ENCODE results near the gene RBMS1.
"Not testable (repeated sequence)": the region's sequence is repeated elsewhere in the genome, so short reads cannot be mapped to it uniquely, and the experiment has no call there.

RBMS1 gene

DNA sequence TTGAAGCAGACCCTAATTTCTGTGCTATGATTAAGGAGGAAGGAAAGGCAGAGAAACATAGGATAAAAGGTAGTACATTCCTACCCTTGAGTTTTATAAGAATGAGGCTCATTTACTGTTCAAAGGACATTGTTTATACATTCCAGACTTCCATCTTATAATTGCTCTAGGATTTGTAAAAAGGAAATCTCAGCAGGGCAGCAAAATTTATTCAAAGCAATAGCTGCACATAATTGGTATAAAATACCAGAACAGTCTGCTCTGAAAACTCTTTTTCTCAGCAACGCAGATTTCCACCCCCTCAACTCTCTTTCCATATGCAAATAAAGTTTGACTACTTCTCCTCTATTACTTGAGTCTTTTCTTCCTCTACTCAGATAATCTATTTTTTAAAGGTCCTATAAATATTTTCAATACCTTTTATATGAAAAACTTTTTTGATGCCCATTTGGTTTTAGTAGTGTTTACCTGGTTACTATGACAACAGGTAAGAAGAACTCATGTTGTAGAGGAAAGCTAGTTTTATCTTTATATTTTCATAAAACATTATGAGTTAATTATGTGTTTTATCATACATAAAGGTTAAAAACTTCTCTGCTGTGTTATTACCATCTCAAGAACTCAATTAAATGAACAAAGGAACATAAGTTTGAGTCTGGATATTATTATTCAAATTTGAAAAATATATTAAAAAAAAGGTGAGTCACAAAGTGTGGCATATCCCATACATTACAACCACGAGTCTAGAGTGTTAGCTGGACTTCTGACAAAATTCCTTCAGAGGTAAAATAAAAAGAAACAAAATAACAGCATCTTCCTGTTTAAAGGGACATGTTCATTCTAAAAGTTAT lies 19.9 kb downstream of the RBMS1 start:
- peak overlapping the region; percentile 6 for H3K27ac ChIP-seq
- DNase-seq (ENCODE audit: low read depth, low spot score): no peak

DNA sequence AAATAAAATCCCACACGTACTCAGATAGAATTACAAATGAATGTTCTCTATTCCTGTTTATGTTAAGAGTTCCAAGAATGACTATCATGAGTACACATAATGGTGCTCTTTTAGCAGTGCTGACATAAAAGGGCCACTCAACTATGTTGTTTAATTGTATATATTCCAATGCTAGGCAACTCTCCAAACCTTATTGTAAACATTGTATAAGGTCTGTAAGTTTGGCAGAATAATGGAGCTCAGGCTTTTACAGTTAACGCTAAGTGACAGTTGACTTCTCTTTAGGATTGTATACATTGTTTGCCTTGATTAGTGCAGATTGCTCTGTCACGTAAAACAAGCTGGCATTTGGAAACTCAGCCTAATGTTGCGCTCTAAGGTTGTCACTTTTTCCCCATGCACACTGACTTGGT lies 20.8 kb downstream of the RBMS1 start:
- DNase-seq (ENCODE audit: low read depth, low spot score): no peak
- H3K27ac ChIP-seq: no peak overlapping the region

DNA sequence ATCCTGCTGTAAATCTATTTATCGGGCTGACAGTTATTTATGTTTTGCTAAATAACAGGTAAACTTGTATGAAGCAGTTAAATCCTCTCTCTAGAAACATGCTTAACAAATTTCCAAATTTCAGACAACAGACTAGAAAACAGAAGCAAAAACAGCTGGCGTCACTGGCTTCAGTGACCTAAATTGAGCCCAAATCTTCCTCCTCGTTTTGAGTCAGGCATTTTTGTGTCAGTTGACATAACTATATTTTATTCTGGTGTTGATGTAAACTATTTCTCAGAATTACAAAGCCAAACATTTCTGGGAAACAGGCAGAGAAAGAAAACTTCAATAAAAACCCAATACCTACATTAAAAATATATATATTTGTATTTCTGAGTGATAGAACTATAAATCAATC lies 21.7 kb downstream of the RBMS1 start:
- DNase-seq (ENCODE audit: low read depth, low spot score): no peak
- H3K27ac ChIP-seq: no peak overlapping the region

DNA sequence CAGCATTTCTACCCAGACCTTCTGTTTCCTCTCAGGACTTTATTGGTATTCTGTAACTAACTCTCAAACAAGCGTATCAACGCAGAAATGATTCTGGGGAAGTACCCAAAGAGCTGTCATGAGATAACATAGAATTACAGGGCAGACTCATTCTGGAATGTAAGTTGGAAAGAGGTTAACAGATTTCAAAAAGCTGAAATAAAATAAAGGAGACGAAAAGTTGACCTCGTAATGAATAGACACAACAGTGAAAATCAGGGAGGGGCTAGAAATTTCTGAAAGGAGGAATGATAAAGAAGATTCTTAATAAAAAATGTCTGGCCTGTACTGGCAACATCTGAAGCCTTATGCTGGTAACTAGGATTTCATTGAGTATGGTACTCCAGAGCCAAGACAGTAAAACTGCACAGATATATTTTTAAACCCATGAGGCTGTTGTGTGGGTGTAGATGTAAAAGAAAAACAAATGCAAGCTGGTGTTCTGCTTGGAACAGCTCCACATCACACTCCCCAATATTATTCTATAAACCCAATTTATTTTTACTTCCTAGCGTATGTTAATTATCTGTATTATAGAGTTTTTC lies 23.9 kb downstream of the RBMS1 start:
- no peak for DNase-seq (ENCODE audit: low read depth, low spot score)

DNA sequence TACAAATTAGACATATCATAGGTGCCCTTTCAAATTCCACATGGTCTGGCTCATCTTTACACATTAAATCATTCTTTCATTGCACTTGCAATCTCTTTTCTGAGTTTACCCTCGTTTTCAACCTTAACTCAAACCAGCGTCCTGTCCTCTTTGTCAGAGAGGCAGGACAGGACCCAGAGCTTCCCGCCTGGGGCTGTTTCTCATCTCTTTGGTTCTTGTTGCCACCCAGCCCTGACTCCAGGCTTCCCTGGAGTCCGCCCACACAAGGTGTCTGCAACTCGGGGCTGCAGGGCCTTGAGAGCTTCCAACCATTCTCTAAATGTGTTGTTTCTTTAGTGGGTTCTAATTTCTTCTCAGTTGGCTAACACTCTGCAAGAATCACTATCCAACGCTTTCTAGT lies 24.4 kb downstream of the RBMS1 start:
- DNase-seq (ENCODE audit: low read depth, low spot score): no peak
- no peak overlapping the region for H3K27ac ChIP-seq

More for the DNA sequence above, 23.9 kb downstream of the RBMS1 start:
- H3K27ac ChIP-seq: no peak overlapping the region

DNA sequence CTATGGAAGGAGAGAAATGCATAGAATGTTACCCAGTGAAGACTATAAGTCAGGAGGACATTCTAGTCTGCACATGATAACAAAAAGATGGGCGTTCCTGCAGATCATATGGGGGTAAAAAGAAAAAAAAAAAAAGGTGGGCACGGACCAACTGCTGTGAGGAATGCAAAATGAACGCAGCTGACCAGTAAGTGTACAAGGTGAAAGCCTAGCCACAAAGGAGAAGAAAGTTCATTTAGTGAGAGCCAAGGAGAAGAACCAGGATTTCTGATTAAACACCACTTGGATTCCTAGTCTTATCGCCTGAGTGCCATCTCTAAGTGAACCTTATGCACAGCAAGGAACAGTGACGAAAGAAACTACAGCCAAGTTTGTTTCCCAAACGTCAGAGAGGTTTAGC lies 26.5 kb downstream of the RBMS1 start:
- DNase-seq (ENCODE audit: low read depth, low spot score): no peak
- no peak overlapping the region for H3K27ac ChIP-seq

DNA sequence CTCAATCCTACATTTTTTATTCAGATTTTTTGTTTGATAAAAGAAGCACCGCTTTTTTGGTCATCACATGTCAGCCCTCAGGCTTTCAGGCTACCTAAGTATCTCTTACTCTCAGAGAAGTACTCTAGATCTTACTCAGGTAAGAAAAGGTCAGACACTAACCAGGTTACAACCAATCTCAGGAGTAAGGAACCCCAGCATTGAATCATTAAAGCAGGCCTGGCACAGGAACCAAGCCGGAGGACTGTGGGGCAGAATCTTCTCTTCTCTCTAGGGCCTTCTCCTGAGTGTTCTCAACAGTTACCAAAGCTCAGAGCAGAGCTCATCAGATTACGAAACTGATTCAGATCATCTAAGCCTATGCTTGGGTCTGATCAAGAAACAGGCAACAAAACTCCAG lies 28.2 kb downstream of the RBMS1 start:
- H3K27ac ChIP-seq: peak overlapping the region; percentile 68

DNA sequence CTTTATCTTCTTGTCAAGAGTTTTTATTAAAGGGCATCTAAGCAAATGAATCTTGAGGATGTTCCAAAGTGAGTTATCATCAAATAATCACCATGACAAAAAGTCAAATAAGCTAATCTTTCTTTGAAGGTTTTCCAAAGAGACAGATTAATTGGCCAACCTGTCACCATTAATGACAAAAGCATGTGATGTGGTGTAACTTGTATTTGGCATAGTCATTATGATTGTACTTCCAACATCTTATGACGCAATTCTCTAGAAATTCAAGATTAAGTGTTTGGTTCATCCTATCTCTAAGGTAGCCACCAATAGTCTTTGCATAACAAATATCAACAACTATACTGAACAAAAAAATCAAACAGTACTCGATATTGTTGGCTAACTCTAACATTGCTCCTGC lies 28.6 kb downstream of the RBMS1 start:
- peak overlapping the region; percentile 68 for H3K27ac ChIP-seq
- no peak for DNase-seq (ENCODE audit: low read depth, low spot score)

More for the DNA sequence above, 28.2 kb downstream of the RBMS1 start:
- DNase-seq (ENCODE audit: low read depth, low spot score): no peak

DNA sequence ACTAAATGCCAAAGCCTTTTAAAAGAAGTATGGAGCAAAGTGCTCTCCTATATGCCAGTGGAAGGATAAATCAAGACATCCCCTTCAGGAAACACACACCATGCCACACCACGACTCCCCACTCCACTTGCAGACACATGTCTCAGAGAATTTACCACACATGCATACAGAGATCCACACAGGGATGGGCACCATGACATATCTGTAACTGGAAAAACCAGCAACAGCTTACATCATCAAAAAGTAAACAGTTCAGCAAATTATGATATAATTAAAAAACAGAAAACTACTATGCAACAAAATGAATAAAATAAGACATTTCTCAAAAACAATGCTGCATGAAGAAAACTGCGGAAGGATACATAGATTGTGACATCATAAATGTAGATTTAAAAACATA lies 29.6 kb downstream of the RBMS1 start:
- DNase-seq (ENCODE audit: low read depth, low spot score): no peak
- no peak overlapping the region for H3K27ac ChIP-seq

DNA sequence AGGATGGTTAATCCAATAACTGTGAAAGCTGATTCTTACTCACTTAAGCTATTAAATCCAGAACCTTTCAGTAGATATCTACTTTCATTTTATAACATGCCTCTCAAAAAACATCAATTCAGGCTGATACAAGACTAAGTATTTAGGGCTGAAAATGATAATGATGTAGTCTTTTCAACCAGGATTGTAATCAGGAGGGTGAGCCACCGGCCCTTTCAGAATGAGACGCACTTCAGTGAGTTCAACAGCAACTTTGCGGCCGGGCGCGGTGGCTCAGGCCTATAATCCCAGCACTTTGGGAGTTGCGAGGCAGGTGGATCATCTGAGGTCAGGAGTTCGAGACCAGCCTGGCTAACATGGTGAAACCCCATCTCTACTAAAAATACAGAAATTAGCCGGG lies 30.4 kb downstream of the RBMS1 start:
- no peak for DNase-seq (ENCODE audit: low read depth, low spot score)
- H3K27ac ChIP-seq: no peak overlapping the region

DNA sequence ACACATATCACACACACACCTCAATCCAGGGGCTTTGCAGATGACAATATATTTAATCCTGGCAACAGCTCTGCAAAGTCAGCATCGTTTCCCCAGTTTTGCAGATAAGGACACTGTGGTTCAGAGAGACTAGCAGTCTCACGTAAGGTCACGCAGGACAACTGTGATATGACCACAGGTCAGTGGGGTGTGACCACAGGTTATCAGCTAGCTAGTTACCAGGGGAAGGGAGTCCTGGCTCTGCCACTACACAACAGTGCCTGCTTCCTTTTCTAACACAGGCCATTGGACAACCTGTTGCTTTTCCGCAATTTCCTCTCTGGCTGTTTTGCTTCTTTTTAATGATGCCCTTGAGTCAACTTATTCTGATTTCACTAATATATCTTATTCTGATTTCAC lies 33.3 kb downstream of the RBMS1 start:
- no peak for DNase-seq (ENCODE audit: low read depth, low spot score)
- no peak overlapping the region for H3K27ac ChIP-seq

DNA sequence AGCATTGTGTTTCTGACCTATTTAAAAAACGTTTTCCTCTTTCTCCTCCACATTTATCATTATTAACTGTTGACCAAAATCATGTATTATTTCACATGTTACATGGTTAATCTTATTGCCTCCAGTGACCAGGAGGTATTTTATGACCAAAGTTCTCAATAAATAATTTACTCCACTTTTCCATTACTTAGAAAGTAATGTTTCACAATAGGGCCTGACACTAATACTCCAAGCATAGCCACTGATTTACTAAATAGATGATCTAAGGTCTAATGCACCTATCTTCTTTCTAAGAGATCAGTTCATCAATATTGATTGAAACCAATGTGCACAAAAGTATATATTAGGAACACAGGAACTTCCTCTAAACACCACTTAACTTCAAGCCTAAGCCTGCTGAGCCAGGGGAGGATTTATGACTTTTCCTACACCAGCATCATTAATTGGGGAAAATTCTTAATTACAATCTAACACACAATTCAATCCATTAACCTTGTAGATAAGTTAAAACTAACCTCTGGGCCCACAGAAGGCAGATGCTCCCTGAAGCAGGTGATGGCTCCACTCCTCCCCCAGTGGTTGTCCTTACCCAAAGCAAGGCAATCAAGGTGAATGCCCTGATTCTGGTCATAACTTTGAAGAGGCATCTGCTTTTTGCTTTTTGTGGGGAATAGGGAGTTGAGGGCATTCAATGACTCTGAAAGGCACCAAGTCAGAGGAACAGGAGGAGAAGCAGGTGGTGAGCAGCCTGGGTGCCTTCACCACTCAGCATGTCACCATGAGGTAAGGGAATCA lies 33.9 kb downstream of the RBMS1 start:
- DNase-seq (ENCODE audit: low read depth, low spot score): no peak

DNA sequence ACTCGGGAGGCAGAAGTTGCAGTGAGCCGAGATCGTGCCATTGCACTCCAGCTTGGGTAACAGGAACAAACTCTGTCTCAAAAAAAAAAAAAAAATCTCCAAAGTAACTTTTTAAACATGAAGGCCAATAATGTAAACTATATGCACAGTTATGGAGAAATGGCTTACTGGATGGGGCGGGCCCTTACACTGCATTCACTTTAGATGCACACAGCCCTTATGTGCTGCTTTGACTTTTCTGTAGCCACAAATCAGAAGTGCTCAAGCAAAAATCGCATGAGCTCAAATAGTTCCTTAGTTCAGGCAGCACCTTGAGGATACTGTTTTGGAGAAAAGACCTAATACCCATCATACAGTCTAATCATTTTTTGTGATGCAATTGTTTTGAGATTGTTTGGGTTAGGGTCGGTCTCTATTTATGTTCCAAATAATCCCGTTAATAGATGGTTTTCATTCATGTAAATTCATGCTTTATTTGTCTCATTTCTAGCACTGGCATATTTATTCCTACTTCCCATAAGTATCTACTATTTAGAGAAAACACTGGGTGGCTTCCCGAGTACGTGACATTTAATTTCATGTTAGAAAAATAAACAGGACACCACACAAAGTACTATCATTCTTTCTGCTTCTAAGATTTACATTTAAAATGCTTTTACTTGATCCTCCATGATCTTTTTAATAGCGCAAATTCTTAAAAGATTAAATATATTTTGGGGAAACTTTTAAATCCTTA lies 34.7 kb downstream of the RBMS1 start:
- H3K27ac ChIP-seq: no peak overlapping the region
- DNase-seq (ENCODE audit: low read depth, low spot score): no peak

More for the DNA sequence above, 33.9 kb downstream of the RBMS1 start:
- no peak overlapping the region for H3K27ac ChIP-seq

DNA sequence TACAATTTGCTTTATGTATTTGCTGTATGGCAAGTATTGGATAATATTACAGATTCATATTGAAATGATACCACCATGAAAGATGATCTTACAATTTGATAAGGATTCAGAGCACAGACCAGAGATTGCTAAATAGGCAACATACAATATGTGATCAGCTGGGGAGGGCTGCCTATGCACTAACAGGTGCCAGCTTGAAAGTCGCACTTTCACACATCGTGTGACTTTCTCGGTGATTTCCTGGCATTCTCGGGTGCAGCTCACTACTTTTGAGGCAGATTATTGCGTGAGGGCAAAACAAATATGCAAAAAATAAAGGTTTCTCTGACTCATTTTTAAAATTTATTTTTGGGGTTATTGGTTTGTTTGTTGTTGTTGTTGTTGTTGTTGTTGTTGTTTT lies 36.0 kb downstream of the RBMS1 start:
- no peak for DNase-seq (ENCODE audit: low read depth, low spot score)

DNA sequence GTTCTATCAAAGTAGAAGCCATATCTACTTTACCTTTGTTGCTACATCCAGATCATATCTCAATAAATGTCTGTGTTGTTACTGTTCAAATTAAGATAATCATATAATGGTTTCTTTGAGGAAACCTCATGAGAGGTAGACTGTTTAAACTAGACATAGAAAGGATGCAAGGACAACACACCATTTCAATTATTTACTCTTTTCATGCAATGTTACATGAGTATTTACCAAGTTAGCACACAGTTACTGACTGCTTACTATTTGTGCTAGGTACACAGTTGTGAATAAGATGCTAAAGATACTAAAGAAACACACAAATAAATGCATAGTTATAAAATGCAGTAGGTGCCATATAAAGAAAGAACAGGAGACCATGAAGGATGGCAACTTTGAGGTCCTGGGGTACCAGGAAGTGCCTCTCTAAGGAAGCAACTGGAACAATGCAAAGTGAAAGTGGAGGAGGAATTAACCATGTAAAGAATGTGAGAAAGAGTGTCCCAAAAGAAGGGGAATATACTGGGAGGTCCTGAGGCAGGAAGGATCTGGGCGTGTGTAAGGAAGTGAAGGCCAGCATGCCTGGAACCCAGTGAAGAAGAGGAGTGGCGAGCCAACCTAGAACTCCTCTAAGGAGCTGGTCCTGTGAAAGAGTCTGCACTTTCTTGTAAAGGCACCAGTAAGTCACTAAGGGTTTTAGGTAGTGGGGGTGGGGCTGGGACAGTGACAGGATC lies 39.4 kb downstream of the RBMS1 start:
- no peak overlapping the region for H3K27ac ChIP-seq

More for the DNA sequence above, 36.0 kb downstream of the RBMS1 start:
- H3K27ac ChIP-seq: no peak overlapping the region

DNA sequence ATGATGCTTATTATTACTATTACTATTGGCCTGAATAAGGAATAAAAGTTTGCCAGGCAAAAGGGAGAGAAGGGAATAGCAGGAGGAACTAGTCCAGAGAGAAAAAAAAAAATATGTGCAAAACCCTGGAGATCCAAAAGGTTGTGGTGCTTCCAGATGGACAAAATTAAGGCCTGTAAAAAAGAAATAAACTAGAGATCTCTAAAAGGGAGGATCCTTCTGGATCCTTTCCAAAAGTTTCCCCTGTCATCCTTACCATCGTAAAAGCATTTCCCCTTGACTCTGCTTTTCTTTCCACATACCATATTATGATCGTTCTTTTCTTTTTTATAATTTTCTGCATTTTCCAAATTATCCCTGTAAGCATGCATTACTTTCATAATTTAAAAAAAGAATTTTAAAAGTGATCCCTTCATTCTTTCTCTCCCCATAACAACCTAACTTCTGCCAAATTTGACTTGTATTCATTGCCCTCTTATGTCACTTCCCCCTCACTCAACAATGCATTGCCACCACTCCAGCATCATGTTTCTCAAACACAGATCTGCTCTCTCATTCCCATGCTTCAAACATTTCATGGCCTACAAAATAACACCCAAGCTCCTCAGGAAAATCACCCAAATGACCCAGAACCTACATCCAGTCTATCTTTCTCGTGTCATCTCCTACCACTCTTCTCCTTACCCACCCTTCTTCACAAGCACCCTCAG lies 40.3 kb downstream of the RBMS1 start:
- H3K27ac ChIP-seq: no peak overlapping the region

More for the DNA sequence above, 39.4 kb downstream of the RBMS1 start:
- no peak for DNase-seq (ENCODE audit: low read depth, low spot score)

DNA sequence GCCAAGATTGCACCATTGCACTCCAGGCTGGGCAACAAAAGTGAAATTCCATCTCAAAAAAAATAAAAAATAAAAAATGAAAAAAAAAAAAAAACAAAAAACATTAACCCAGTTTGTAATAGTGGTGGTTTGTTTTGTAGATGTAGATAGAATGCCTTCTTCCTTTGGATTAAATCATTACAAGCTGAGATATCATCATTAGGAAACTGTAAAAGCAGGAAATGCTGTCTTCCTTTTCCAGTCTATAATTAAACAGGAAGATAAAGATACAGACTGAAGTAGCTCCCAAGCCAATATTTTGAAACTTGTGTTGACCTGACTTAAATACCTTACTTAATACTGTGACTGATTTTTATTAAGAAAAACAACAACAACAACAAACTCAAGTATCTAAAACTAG lies 43.1 kb downstream of the RBMS1 start:
- no peak overlapping the region for H3K27ac ChIP-seq
- no peak for DNase-seq (ENCODE audit: low read depth, low spot score)

More for the DNA sequence above, 40.3 kb downstream of the RBMS1 start:
- no peak for DNase-seq (ENCODE audit: low read depth, low spot score)

DNA sequence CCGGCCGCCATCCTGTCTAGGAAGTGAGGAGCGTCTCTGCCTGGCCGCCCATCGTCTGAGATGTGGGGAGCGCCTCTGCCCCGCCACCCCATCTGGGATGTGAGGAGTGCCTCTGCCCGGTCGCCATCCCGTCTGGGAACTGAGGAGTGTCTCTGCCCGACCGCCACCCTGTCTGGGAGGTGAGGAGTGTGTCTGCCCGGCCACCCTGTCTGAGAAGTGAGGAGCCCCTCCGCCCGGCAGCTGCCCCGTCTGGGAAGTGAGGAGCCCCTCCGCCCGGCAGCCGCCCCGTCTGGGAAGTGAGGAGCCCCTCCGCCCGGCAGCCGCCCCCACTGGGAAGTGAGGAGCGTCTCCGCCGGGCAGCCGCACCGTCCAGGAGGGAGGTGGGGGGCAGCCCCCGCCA lies 44.8 kb downstream of the RBMS1 start:
- DNase-seq (ENCODE audit: low read depth, low spot score); H3K27ac ChIP-seq: not testable (repeated sequence)

DNA sequence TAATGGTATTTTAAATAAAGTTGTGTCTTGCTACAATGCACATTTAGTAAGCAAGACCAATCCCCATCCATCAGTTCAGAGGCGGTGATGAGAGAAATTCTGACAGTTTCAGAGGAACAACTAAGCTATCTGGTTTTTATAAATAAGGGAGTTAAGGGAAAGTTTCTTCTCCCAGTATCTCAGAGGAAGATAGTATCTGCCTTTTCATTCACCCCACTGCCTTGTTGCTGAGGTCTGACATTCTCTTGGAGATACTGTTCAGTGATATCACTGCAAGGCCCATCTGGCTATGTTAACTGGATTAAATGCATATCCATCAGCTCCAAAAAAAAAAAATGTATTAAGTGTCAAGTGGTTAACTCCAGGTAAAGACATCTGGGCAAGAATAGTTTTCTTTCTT lies 47.9 kb downstream of the RBMS1 start:
- H3K27ac ChIP-seq: no peak overlapping the region
- DNase-seq (ENCODE audit: low read depth, low spot score): no peak

All from epithelial cell of prostate (primary cell).